ENCODE data around the gene ETV7.

The ETV7 gene

DNA sequence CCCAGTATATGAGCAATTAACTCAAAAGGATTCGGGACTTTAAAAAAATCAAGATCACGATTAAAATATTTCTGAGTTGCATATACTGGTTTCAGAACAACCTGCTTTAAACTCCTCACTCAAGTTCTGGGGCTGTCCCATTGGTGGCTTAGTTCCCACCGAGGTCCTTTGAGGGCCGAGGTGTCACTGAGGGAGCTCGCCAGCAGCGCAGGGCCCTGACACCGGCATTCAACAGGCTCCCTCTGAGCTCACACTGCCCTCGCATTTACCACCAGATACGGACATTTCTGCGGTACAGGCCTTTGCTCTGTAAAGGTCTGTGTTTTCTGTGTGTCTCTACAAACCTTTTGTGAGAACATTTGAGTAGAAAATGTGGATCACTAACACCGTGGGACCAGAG lies 26.4 kb downstream of the ETV7 start:
- H3K4me3 ChIP-seq (ENCODE audit: control insufficient read depth, low read depth, low read length): no peak overlapping the region
- TF ChIP-seq, protein P1, sequence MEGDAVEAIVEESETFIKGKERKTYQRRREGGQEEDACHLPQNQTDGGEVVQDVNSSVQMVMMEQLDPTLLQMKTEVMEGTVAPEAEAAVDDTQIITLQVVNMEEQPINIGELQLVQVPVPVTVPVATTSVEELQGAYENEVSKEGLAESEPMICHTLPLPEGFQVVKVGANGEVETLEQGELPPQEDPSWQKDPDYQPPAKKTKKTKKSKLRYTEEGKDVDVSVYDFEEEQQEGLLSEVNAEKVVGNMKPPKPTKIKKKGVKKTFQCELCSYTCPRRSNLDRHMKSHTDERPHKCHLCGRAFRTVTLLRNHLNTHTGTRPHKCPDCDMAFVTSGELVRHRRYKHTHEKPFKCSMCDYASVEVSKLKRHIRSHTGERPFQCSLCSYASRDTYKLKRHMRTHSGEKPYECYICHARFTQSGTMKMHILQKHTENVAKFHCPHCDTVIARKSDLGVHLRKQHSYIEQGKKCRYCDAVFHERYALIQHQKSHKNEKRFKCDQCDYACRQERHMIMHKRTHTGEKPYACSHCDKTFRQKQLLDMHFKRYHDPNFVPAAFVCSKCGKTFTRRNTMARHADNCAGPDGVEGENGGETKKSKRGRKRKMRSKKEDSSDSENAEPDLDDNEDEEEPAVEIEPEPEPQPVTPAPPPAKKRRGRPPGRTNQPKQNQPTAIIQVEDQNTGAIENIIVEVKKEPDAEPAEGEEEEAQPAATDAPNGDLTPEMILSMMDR (IDR thresholded peaks at IDR 0.05; ENCODE audit: control insufficient read depth, insufficient read depth, low read depth, low read length, missing control alignments): no peak
- DNase-seq (ENCODE audit: low read depth): no peak

DNA sequence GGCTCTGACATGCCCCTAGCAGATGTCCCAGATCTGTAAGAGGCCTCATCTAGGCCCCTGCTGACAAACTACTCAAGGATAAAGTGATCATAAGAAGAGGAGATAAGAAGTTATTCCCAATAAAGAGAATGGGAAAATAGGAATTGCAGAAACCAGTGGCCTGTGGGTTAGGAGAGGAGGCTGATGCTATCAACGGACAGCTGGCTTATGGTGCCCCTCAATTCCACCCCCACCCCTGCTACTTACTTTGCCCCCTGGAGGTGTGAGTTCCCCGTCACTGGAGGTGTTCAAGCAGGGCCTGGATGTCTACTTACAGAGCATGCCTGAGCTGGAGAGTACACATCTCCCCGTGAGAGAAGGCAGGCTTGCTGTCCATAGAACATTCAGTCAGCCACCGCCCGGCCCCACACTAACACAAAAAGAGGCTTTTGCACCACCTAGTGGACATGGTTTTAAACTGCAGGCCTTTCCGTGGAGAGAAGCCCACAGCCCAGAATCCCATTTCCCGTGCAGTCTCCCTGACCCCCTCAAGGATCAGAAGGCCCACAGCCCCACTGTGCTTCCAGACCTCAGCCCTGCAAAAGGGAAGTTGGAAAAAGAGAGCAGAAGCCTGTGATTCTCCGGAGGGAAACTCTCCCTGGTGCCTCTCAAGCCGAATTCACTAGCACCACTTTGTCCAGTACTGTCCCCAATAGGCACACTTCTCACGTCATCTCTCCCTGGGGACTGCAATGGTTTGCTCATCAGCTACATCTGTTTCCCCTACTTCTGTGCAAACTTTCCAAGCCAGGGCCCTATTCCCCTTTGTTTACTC lies 27.0 kb downstream of the ETV7 start:
- no peak overlapping the region for H3K4me3 ChIP-seq (ENCODE audit: control insufficient read depth, low read depth, low read length)
- no peak for DNase-seq (ENCODE audit: low read depth)
- TF ChIP-seq, protein P1 (IDR thresholded peaks at IDR 0.05; ENCODE audit: control insufficient read depth, insufficient read depth, low read depth, low read length, missing control alignments): peak; percentile 77

DNA sequence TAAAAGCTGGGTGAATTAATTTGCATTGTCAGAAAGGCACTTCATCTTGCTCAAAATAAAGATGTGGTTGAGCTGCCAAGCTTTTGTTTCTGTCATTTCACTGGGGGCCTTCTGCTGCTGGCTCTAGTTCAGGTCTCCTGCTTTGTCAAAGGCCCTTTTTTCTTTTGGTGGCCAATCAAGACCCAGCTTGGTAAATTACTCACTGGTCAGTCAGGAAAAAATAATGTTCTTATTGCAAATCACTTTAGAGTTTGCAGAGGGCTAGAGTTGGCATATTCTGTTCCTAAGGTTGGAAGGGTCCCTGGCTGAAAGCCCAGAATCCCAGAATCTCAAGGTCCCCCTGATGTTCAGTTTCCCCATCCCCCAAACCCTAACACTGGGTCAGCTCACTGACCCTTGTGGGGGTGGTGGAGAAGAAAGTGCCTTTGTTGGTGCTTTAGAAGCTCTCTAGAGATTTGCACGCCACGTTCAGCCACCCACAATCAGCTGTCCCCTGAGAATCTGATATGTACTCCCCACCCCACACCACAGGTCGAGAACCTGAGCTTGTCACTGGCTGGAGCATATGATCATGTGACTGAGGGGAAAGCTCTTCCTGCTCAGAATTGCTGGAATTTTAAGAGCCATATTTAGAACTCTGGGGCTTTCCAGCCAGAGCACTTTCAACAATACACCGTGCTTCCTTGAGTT lies 29.1 kb downstream of the ETV7 start:
- DNase-seq (ENCODE audit: low read depth): no peak
- TF ChIP-seq, protein P1 (IDR thresholded peaks at IDR 0.05; ENCODE audit: control insufficient read depth, insufficient read depth, low read depth, low read length, missing control alignments): no peak
- no peak overlapping the region for H3K4me3 ChIP-seq (ENCODE audit: control insufficient read depth, low read depth, low read length)

DNA sequence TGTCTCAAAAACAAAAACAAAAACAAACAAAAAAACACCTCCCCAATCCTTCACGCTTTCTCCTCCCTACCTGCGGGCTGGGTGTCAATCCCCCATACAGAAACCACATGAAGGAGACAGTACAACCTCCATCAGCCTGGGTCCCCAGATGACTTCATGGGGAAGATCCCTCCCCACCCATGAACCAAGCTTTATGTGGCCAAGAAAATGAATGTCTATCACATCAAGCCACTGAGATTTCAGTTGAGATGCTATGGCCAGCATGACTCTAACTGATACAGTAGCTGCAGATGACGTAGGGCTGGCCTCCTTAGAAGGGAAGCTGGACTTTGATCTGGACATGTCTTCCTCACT lies 29.6 kb downstream of the ETV7 start:
- no peak for DNase-seq (ENCODE audit: low read depth)
- TF ChIP-seq, protein P1 (IDR thresholded peaks at IDR 0.05; ENCODE audit: control insufficient read depth, insufficient read depth, low read depth, low read length, missing control alignments): no peak
- H3K4me3 ChIP-seq (ENCODE audit: control insufficient read depth, low read depth, low read length): no peak overlapping the region

DNA sequence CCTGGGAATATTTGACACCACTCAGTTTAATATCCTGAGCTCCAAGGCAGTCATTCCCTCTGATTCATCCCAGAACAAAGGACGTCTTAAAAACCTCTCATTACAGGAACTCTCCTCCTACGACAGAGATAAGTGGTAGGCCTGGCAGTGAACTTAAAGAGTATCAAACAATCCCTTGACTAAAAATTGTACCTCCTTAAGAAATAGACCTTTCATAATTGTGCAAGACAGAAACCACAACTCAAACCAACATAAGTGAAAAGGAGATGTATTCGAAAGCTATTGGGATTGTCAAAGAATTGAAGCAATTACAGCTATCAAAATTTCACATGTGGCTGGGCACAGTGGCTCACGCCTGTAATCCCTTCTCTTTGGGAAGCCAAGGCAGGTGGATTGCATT lies 31.6 kb downstream of the ETV7 start:
- DNase-seq (ENCODE audit: low read depth): peak; percentile 67
- H3K4me3 ChIP-seq (ENCODE audit: control insufficient read depth, low read depth, low read length): no peak overlapping the region
- TF ChIP-seq, protein P1 (IDR thresholded peaks at IDR 0.05; ENCODE audit: control insufficient read depth, insufficient read depth, low read depth, low read length, missing control alignments): no peak

GRCh38 chr6:36353411-36353915 lies 34.0 kb downstream of the ETV7 start:
- H3K4me3 ChIP-seq (ENCODE audit: control insufficient read depth, low read depth, low read length): no peak overlapping the region
- TF ChIP-seq, protein P1 (IDR thresholded peaks at IDR 0.05; ENCODE audit: control insufficient read depth, insufficient read depth, low read depth, low read length, missing control alignments): no peak
- no peak for DNase-seq (ENCODE audit: low read depth)
